Stimulated activated naive CD8-positive, alpha-beta T cell treated with anti-CD3 and anti-CD28 coated beads, Interleukin-15, Interleukin-2, amounts not matched to agents 100 ng/mL and 50 ng/mL, for 24 hours (primary cell): ENCODE results near the gene C17orf50.

Source experiments
- H3K27ac Mint-ChIP-seq: one replicate; pipeline ENCODE4 v1.8.0; 2021; ENCODE audit warnings: mild to moderate bottlenecking, mixed read lengths
- H3K27me3 Mint-ChIP-seq: one replicate; pipeline ENCODE4 v1.8.0; 2021; ENCODE audit warnings: mixed read lengths
- H3K36me3 Mint-ChIP-seq: one replicate; pipeline ENCODE4 v1.8.0; 2021; ENCODE audit warnings: low read depth, mixed read lengths
- H3K4me1 Mint-ChIP-seq: one replicate; pipeline ENCODE4 v1.8.0; 2021; ENCODE audit warnings: low read depth, mixed read lengths
- H3K4me3 Mint-ChIP-seq: one replicate; pipeline ENCODE4 v1.8.0; 2021; ENCODE audit warnings: mild to moderate bottlenecking, mixed read lengths
- H3K9me3 Mint-ChIP-seq: one replicate; pipeline ENCODE4 v1.8.0; 2021; ENCODE audit warnings: mixed read lengths

The C17orf50 gene

GRCh38 chr17:35775583-35775982 is 14.9 kb downstream of the C17orf50 start:
- H3K36me3 Mint-ChIP-seq, result no peaks in the 10 kb centered on the region
- no peaks in the 10 kb centered on the region for H3K27me3 Mint-ChIP-seq
- H3K9me3 Mint-ChIP-seq, result no peaks in the 10 kb centered on the region
- H3K4me1 Mint-ChIP-seq, result no peaks in the 10 kb centered on the region
- H3K4me3 Mint-ChIP-seq, result no peak overlapping the region
- no peak overlapping the region for H3K27ac Mint-ChIP-seq

- H3K4me3 Mint-ChIP-seq, result no peak overlapping the region
- H3K9me3 Mint-ChIP-seq, result no peaks in the 10 kb centered on the region
- no peaks in the 10 kb centered on the region for H3K36me3 Mint-ChIP-seq
- H3K27me3 Mint-ChIP-seq, result peaks cover 8% of the 10 kb centered on the region
- no peak overlapping the region for H3K27ac Mint-ChIP-seq
- no peaks in the 10 kb centered on the region for H3K4me1 Mint-ChIP-seq
Measured at GRCh38 chr17:35778641-35779196, 18.0 kb downstream of the C17orf50 start.

GRCh38 chr17:35780950-35781349 is 20.3 kb downstream of the C17orf50 start:
- H3K36me3 Mint-ChIP-seq, result no peaks in the 10 kb centered on the region
- no peak overlapping the region for H3K27ac Mint-ChIP-seq
- peaks cover 8% of the 10 kb centered on the region for H3K27me3 Mint-ChIP-seq
- H3K4me1 Mint-ChIP-seq, result no peaks in the 10 kb centered on the region
- H3K4me3 Mint-ChIP-seq, result no peak overlapping the region
- H3K9me3 Mint-ChIP-seq, result no peaks in the 10 kb centered on the region

GRCh38 chr17:35784895-35785294 is 24.2 kb downstream of the C17orf50 start:
- H3K4me1 Mint-ChIP-seq, result peaks cover 16% of the 10 kb centered on the region
- H3K36me3 Mint-ChIP-seq, result no peaks in the 10 kb centered on the region
- no peak overlapping the region for H3K4me3 Mint-ChIP-seq
- peaks cover 8% of the 10 kb centered on the region for H3K27me3 Mint-ChIP-seq
- H3K27ac Mint-ChIP-seq, result no peak overlapping the region
- H3K9me3 Mint-ChIP-seq, result no peaks in the 10 kb centered on the region

- Mint-ChIP-seq H3K27me3 (peaks cover 5% of the 10 kb centered on the region), H3K4me3 (no peak overlapping the region), H3K9me3 (no peaks in the 10 kb centered on the region), H3K4me1 (peaks cover 20% of the 10 kb centered on the region), H3K27ac (no peak overlapping the region), H3K36me3 (no peaks in the 10 kb centered on the region)
Measured at GRCh38 chr17:35786941-35787432, 26.3 kb downstream of the C17orf50 start.

- Mint-ChIP-seq H3K27me3 (peaks cover 16% of the 10 kb centered on the region), H3K9me3 (no peaks in the 10 kb centered on the region), H3K4me3 (no peak overlapping the region), H3K4me1 (peaks cover 20% of the 10 kb centered on the region), H3K36me3 (no peaks in the 10 kb centered on the region), H3K27ac (no peak overlapping the region)
Measured at GRCh38 chr17:35788477-35789368, 28.0 kb downstream of the C17orf50 start.

GRCh38 chr17:35790841-35791240 is 30.2 kb downstream of the C17orf50 start:
- H3K4me3 Mint-ChIP-seq, result no peak overlapping the region
- no peaks in the 10 kb centered on the region for H3K36me3 Mint-ChIP-seq
- peaks cover 27% of the 10 kb centered on the region for H3K27me3 Mint-ChIP-seq

GRCh38 chr17:35791681-35792350 is 31.1 kb downstream of the C17orf50 start:
- no peak overlapping the region for H3K27ac Mint-ChIP-seq
- H3K27me3 Mint-ChIP-seq, result peaks cover 34% of the 10 kb centered on the region
- H3K4me3 Mint-ChIP-seq, result no peak overlapping the region
- no peaks in the 10 kb centered on the region for H3K9me3 Mint-ChIP-seq
- H3K4me1 Mint-ChIP-seq, result peaks cover 36% of the 10 kb centered on the region
- no peaks in the 10 kb centered on the region for H3K36me3 Mint-ChIP-seq

More at GRCh38 chr17:35790841-35791240, 30.2 kb downstream of the C17orf50 start:
- Mint-ChIP-seq H3K27ac (no peak overlapping the region), H3K9me3 (no peaks in the 10 kb centered on the region), H3K4me1 (peaks cover 30% of the 10 kb centered on the region)

GRCh38 chr17:35793257-35793656 is 32.6 kb downstream of the C17orf50 start:
- H3K4me3 Mint-ChIP-seq, result no peak overlapping the region
- no peaks in the 10 kb centered on the region for H3K9me3 Mint-ChIP-seq
- peaks cover 34% of the 10 kb centered on the region for H3K4me1 Mint-ChIP-seq
- H3K36me3 Mint-ChIP-seq, result no peaks in the 10 kb centered on the region
- H3K27ac Mint-ChIP-seq, result no peak overlapping the region
- peaks cover 41% of the 10 kb centered on the region for H3K27me3 Mint-ChIP-seq

- Mint-ChIP-seq H3K9me3 (no peaks in the 10 kb centered on the region), H3K36me3 (no peaks in the 10 kb centered on the region), H3K4me1 (peaks cover 20% of the 10 kb centered on the region), H3K27me3 (peaks cover 41% of the 10 kb centered on the region), H3K4me3 (peak within 1 kb of the TSS; percentile 78), H3K27ac (no peak within 1 kb of the TSS)
Measured at GRCh38 chr17:35795007-35795870, 34.6 kb downstream of the C17orf50 start, which contains the start of gene MMP28. TSS of gene MMP28 (minus strand) at chr17:35795641. CDS start at chr17:35795377, 264 bp downstream.

- Mint-ChIP-seq H3K36me3 (no peaks in the 10 kb centered on the region), H3K9me3 (no peaks in the 10 kb centered on the region), H3K27me3 (peaks cover 41% of the 10 kb centered on the region), H3K4me3 (peak overlapping the region; percentile 78), H3K27ac (no peak overlapping the region), H3K4me1 (peaks cover 21% of the 10 kb centered on the region)
Measured at GRCh38 chr17:35795871-35796265, 35.2 kb downstream of the C17orf50 start.

- Mint-ChIP-seq H3K4me3 (no peak overlapping the region), H3K27me3 (peaks cover 41% of the 10 kb centered on the region), H3K27ac (no peak overlapping the region), H3K36me3 (no peaks in the 10 kb centered on the region), H3K4me1 (peaks cover 31% of the 10 kb centered on the region), H3K9me3 (no peaks in the 10 kb centered on the region)
Measured at GRCh38 chr17:35796942-35797341, 36.3 kb downstream of the C17orf50 start.

- Mint-ChIP-seq H3K27me3 (peaks cover 37% of the 10 kb centered on the region), H3K4me3 (no peak overlapping the region)
Measured at GRCh38 chr17:35797370-35797769, 36.7 kb downstream of the C17orf50 start.

GRCh38 chr17:35797918-35798317 is 37.2 kb downstream of the C17orf50 start:
- Mint-ChIP-seq H3K27me3 (peaks cover 33% of the 10 kb centered on the region), H3K36me3 (no peaks in the 10 kb centered on the region), H3K4me1 (peaks cover 41% of the 10 kb centered on the region), H3K4me3 (no peak overlapping the region), H3K27ac (no peak overlapping the region), H3K9me3 (no peaks in the 10 kb centered on the region)

More at GRCh38 chr17:35797370-35797769, 36.7 kb downstream of the C17orf50 start:
- Mint-ChIP-seq H3K4me1 (peaks cover 36% of the 10 kb centered on the region), H3K36me3 (no peaks in the 10 kb centered on the region), H3K27ac (no peak overlapping the region), H3K9me3 (no peaks in the 10 kb centered on the region)
